Measurements from ENCODE around the gene TBC1D3B. TPM values are rescaled to one million over a fixed set of nuclear protein-coding genes. Genes with fewer than 3 reads are reported as not detected.
"Not testable (repeated sequence)": the region's sequence is repeated elsewhere in the genome, so short reads cannot be mapped to it uniquely, and the experiment has no call there.

TBC1D3B gene
- total RNA-seq, 1 experiment from 2014 or later: 1.4 TPM

- intact Hi-C loops (cut with micrococcal nuclease): no loop called here
- no peak overlapping the region for H3K4me3 ChIP-seq (ENCODE audit: low read length)
- ChIA-PET CTCF (no interaction called here), POLR2A (ENCODE audit: unreplicated experiment) (no interaction called here)
- H3K9me3 ChIP-seq (ENCODE audit: low read length): no peaks in the 10 kb centered on the region
- H3K4me1 ChIP-seq (ENCODE audit: insufficient read depth, low read length): no peaks in the 10 kb centered on the region
- H3K79me2 ChIP-seq (ENCODE audit: low read length): no peaks in the 10 kb centered on the region
- no peak overlapping the region for H2AFZ ChIP-seq (ENCODE audit: low read length)
- no peak overlapping the region for H3K27ac ChIP-seq (ENCODE audit: low read length)
- DNase-seq (no peak), ATAC-seq (no peak)
- no peak overlapping the region for H3K4me2 ChIP-seq (ENCODE audit: low read length)
- no peak overlapping the region for H3K9ac ChIP-seq (ENCODE audit: low read length)
- H3K27me3 ChIP-seq (ENCODE audit: low read length): peaks cover 4% of the 10 kb centered on the region; the same call in 1 of the 2 replicates
- H3F3A ChIP-seq (ENCODE audit: low read length, unreplicated experiment): no peaks in the 10 kb centered on the region
- TF ChIP-seq EZH2 (IDR thresholded peaks at IDR 0.05; ENCODE audit: low read length, unreplicated experiment) (no peak), CTCF (conservative IDR thresholded peaks at IDR 0.05; ENCODE audit: low read depth, low read length) (no peak), EZH2phosphoT487 (IDR thresholded peaks at IDR 0.05; ENCODE audit: borderline replicate concordance, low read length) (no peak)
- H3K9me2 ChIP-seq (replicated peaks; ENCODE audit: low read length): no peaks in the 10 kb centered on the region
- H4K20me1 ChIP-seq (ENCODE audit: low read length): no peaks in the 10 kb centered on the region
- no TSS peak for BruUV-seq (replicated peaks)
- no peaks in the 10 kb centered on the region for H3K36me3 ChIP-seq (ENCODE audit: low read depth, low read length)
Observed at GRCh38 chr17:36204724-36205500, 28.5 kb upstream of the TBC1D3B start.

GRCh38 chr17:36203335-36203734 is 26.9 kb upstream of the TBC1D3B start:
- no peak overlapping the region for H3K27ac ChIP-seq (ENCODE audit: low read length)
- POLR2A ChIA-PET (ENCODE audit: unreplicated experiment): no interaction called here
- ATAC-seq: no peak
- no peaks in the 10 kb centered on the region for H3K79me2 ChIP-seq (ENCODE audit: low read length)
- no peaks in the 10 kb centered on the region for H3F3A ChIP-seq (ENCODE audit: low read length, unreplicated experiment)
- H3K9me2 ChIP-seq (replicated peaks; ENCODE audit: low read length): no peaks in the 10 kb centered on the region
- peaks cover 4% of the 10 kb centered on the region; the same call in 1 of the 2 replicates for H3K27me3 ChIP-seq (ENCODE audit: low read length)
- H3K4me3 ChIP-seq (ENCODE audit: low read length): no peak overlapping the region
- no peaks in the 10 kb centered on the region for H3K36me3 ChIP-seq (ENCODE audit: low read depth, low read length)
- H3K4me1 ChIP-seq (ENCODE audit: insufficient read depth, low read length): no peaks in the 10 kb centered on the region
- TF ChIP-seq EZH2phosphoT487 (IDR thresholded peaks at IDR 0.05; ENCODE audit: borderline replicate concordance, low read length) (no peak), CTCF (conservative IDR thresholded peaks at IDR 0.05; ENCODE audit: low read depth, low read length) (no peak), EZH2 (IDR thresholded peaks at IDR 0.05; ENCODE audit: low read length, unreplicated experiment) (no peak)
- H3K9me3 ChIP-seq (ENCODE audit: low read length): no peaks in the 10 kb centered on the region
- no TSS peak for BruUV-seq (replicated peaks)
- no peak overlapping the region for H3K9ac ChIP-seq (ENCODE audit: low read length)
- no peak for DNase-seq
- H3K4me2 ChIP-seq (ENCODE audit: low read length): no peak overlapping the region
- H2AFZ ChIP-seq (ENCODE audit: low read length): no peak overlapping the region
- intact Hi-C loops (cut with micrococcal nuclease): no loop called here
- H4K20me1 ChIP-seq (ENCODE audit: low read length): no peaks in the 10 kb centered on the region
- CTCF ChIA-PET: no interaction called here

- H3K4me3 ChIP-seq (ENCODE audit: low read length); H3K79me2 ChIP-seq (ENCODE audit: low read length); BruUV-seq (replicated peaks); H3K4me2 ChIP-seq (ENCODE audit: low read length); H3K27ac ChIP-seq (ENCODE audit: low read length); CTCF ChIA-PET; H3K9me3 ChIP-seq (ENCODE audit: low read length); H3K4me1 ChIP-seq (ENCODE audit: insufficient read depth, low read length); DNase-seq; H3F3A ChIP-seq (ENCODE audit: low read length, unreplicated experiment); H3K9me2 ChIP-seq (replicated peaks; ENCODE audit: low read length); H3K9ac ChIP-seq (ENCODE audit: low read length); H2AFZ ChIP-seq (ENCODE audit: low read length); POLR2A ChIA-PET (ENCODE audit: unreplicated experiment); intact Hi-C loops (cut with micrococcal nuclease); ATAC-seq; H3K36me3 ChIP-seq (ENCODE audit: low read depth, low read length); H4K20me1 ChIP-seq (ENCODE audit: low read length); H3K27me3 ChIP-seq (ENCODE audit: low read length): not testable (repeated sequence)
Observed at GRCh38 chr17:36201506-36201905, 25.1 kb upstream of the TBC1D3B start.

GRCh38 chr17:36201102-36201501 is 24.7 kb upstream of the TBC1D3B start:
- H3K79me2 ChIP-seq (ENCODE audit: low read length); intact Hi-C loops (cut with micrococcal nuclease); H3K9ac ChIP-seq (ENCODE audit: low read length); H4K20me1 ChIP-seq (ENCODE audit: low read length); H3K36me3 ChIP-seq (ENCODE audit: low read depth, low read length); H3K27ac ChIP-seq (ENCODE audit: low read length); H3K27me3 ChIP-seq (ENCODE audit: low read length); BruUV-seq (replicated peaks); CTCF ChIA-PET; H3K4me2 ChIP-seq (ENCODE audit: low read length); POLR2A ChIA-PET (ENCODE audit: unreplicated experiment); H3K4me1 ChIP-seq (ENCODE audit: insufficient read depth, low read length); H3K4me3 ChIP-seq (ENCODE audit: low read length); ATAC-seq; H3K9me2 ChIP-seq (replicated peaks; ENCODE audit: low read length); DNase-seq; H2AFZ ChIP-seq (ENCODE audit: low read length); H3F3A ChIP-seq (ENCODE audit: low read length, unreplicated experiment); H3K9me3 ChIP-seq (ENCODE audit: low read length): not testable (repeated sequence)

Data from PC-3 (cell line).